GM15510 (cell line): Measurements from ENCODE around the gene PRDM15.

ENCODE experiments used
- POLR2A ChIP-seq: IDR thresholded peaks from 3 replicates; pipeline ENCODE4 v1.6.1; 2011; ENCODE audit warnings: borderline replicate concordance; ENCODE audit not compliant: insufficient read length; ENCODE audit errors: extremely low read depth

PRDM15 gene

GRCh38 chr21:41917531-41917930 lies 38.4 kb upstream of the PRDM15 start:
- TF ChIP-seq POLR2A = no peak

- no peak for TF ChIP-seq POLR2A
Measured at GRCh38 chr21:41916888-41917433, 37.8 kb upstream of the PRDM15 start.

- TF ChIP-seq POLR2A = no peak
Measured at GRCh38 chr21:41914965-41915364, 35.8 kb upstream of the PRDM15 start.

- no peak for TF ChIP-seq POLR2A
Measured at GRCh38 chr21:41914358-41914757, 35.2 kb upstream of the PRDM15 start.

GRCh38 chr21:41913230-41913629 lies 34.1 kb upstream of the PRDM15 start:
- no peak for TF ChIP-seq POLR2A

GRCh38 chr21:41908829-41909228 lies 29.7 kb upstream of the PRDM15 start:
- no peak for TF ChIP-seq POLR2A

- TF ChIP-seq POLR2A = no peak
Measured at GRCh38 chr21:41907496-41908258, 28.5 kb upstream of the PRDM15 start.

- no peak for TF ChIP-seq POLR2A
Measured at GRCh38 chr21:41906770-41907169, 27.6 kb upstream of the PRDM15 start.

- TF ChIP-seq POLR2A = no peak
Measured at GRCh38 chr21:41903559-41904351, 24.6 kb upstream of the PRDM15 start.

GRCh38 chr21:41902946-41903345 lies 23.8 kb upstream of the PRDM15 start:
- no peak for TF ChIP-seq POLR2A

GRCh38 chr21:41901782-41902181 lies 22.6 kb upstream of the PRDM15 start:
- no peak for TF ChIP-seq POLR2A

GRCh38 chr21:41901099-41901498 lies 22.0 kb upstream of the PRDM15 start:
- TF ChIP-seq POLR2A = no peak

GRCh38 chr21:41900401-41900800 lies 21.3 kb upstream of the PRDM15 start:
- TF ChIP-seq POLR2A = no peak

GRCh38 chr21:41899426-41900202 lies 20.5 kb upstream of the PRDM15 start:
- TF ChIP-seq POLR2A = no peak

- TF ChIP-seq POLR2A = no peak
Measured at GRCh38 chr21:41898998-41899397, 19.9 kb upstream of the PRDM15 start.
